GM12864 (cell line): ENCODE results near the gene RDH14.

ENCODE experiments used
- DNase-seq: peaks from one replicate; pipeline ENCODE4 v3.0.0-alpha.2; 2011; ENCODE audit warnings: low read depth
- H3K4me3 ChIP-seq: 2 replicates; pipeline ENCODE4 v1.5.1; 2011; ENCODE audit warnings: mild to moderate bottlenecking, low read depth, low read length, control low read depth
- CTCF ChIP-seq: IDR thresholded peaks from 2 replicates; pipeline ENCODE4 v1.5.1; 2011; ENCODE audit warnings: low read depth, mild to moderate bottlenecking, moderate library complexity, low read length, control low read depth, inconsistent platforms; ENCODE audit errors: missing control alignments

Gene RDH14

GRCh38 chr2:18544171-18544570 lies 16.3 kb downstream of the RDH14 start:
- no peak for TF ChIP-seq CTCF
- DNase-seq = no peak
- no peak overlapping the region for H3K4me3 ChIP-seq

GRCh38 chr2:18540872-18541271 lies 19.6 kb downstream of the RDH14 start:
- no peak for DNase-seq
- no peak for TF ChIP-seq CTCF
- H3K4me3 ChIP-seq = no peak overlapping the region

GRCh38 chr2:18536697-18537096 lies 23.8 kb downstream of the RDH14 start:
- TF ChIP-seq CTCF = no peak
- H3K4me3 ChIP-seq = no peak overlapping the region
- no peak for DNase-seq

GRCh38 chr2:18536100-18536499 lies 24.4 kb downstream of the RDH14 start:
- no peak for TF ChIP-seq CTCF
- no peak overlapping the region for H3K4me3 ChIP-seq
- no peak for DNase-seq

- no peak overlapping the region for H3K4me3 ChIP-seq
- no peak for DNase-seq
- no peak for TF ChIP-seq CTCF
Observed at GRCh38 chr2:18531194-18531593, 29.3 kb downstream of the RDH14 start.

- DNase-seq = no peak
- no peak overlapping the region for H3K4me3 ChIP-seq
- TF ChIP-seq CTCF = no peak
Observed at GRCh38 chr2:18527822-18528221, 32.6 kb downstream of the RDH14 start.

GRCh38 chr2:18527326-18527725 lies 33.1 kb downstream of the RDH14 start:
- no peak for TF ChIP-seq CTCF
- no peak for DNase-seq
- H3K4me3 ChIP-seq = no peak overlapping the region
